ENCODE measurements around the gene RMI2. TPM values are rescaled to one million over a fixed set of nuclear protein-coding genes. Genes with fewer than 3 reads are reported as not detected.
A peak's percentile ranks its signal among the peaks of the same experiment; 100 is the strongest.

RMI2 gene
- polyA plus RNA-seq, 1 donor from 2014 or later: 13.8 TPM

GRCh38 chr16:11318817-11319216 is 26.4 kb upstream of the RMI2 start:
- Mint-ChIP-seq H3K4me1 (peaks cover 9 to 16% (median 13%) of the 10 kb centered on the region in 3 donors), H3K27ac (peak overlapping the region in 2 of 3 donors; percentile 58 to 89), H3K36me3 (no peaks in the 10 kb centered on the region), H3K27me3 (peaks cover 1% of the 10 kb centered on the region), H3K9me3 (no peaks in the 10 kb centered on the region), H3K4me3 (peak overlapping the region in 1 of 4 donors; percentile 83)

DNA sequence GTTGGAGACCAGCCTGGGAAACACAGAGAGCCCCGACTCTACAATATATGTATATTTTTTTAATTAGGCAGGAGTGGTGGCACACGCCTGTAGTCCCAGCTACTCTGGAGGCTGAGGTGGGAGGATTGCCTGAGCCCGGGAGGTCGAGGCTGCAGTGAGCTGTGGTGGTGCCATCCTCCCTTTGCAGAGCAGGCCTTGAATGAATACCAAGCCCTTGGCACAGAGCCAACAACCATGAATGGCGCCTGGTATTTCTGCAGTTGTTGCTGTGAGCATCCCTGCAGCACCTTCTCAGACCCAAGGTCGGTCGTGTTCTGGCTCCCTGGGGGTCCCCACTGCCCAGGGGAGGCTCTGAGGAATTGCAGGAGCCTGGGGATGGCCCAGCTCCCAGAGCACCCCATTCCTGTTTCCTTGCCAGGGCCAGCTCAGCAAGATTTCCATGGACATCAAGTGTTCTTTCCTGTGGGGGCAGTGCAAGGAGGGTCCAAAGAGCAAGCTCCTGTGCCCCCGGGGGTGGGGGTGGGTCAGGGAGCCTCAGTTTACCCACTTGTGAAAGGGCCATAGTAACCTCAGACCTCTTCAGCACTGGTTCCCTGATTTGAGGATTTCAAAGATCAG is 25.6 kb upstream of the RMI2 start:
- peak overlapping the region in 1 of 3 donors; percentile 58 for H3K27ac Mint-ChIP-seq
- no peaks in the 10 kb centered on the region for H3K36me3 Mint-ChIP-seq
- H3K4me3 Mint-ChIP-seq: no peak overlapping the region
- H3K4me1 Mint-ChIP-seq: peaks cover 7 to 14% (median 12%) of the 10 kb centered on the region in 3 donors
- no peaks in the 10 kb centered on the region for H3K9me3 Mint-ChIP-seq
- peaks cover 1% of the 10 kb centered on the region for H3K27me3 Mint-ChIP-seq

GRCh38 chr16:11320170-11320569 is 25.1 kb upstream of the RMI2 start:
- Mint-ChIP-seq H3K9me3 (no peaks in the 10 kb centered on the region), H3K4me1 (peaks cover 9 to 17% (median 15%) of the 10 kb centered on the region in 3 donors), H3K27ac (no peak overlapping the region)

GRCh38 chr16:11321662-11322061 is 23.6 kb upstream of the RMI2 start:
- Mint-ChIP-seq H3K4me3 (no peak overlapping the region), H3K4me1 (peaks cover 18 to 27% (median 20%) of the 10 kb centered on the region in 3 donors)

More at GRCh38 chr16:11320170-11320569, 25.1 kb upstream of the RMI2 start:
- Mint-ChIP-seq H3K4me3 (no peak overlapping the region), H3K36me3 (no peaks in the 10 kb centered on the region), H3K27me3 (peaks cover 1% of the 10 kb centered on the region)

GRCh38 chr16:11322823-11323222 is 22.4 kb upstream of the RMI2 start:
- H3K4me3 Mint-ChIP-seq: peak overlapping the region in 1 of 4 donors; percentile 28
- H3K27ac Mint-ChIP-seq: peak overlapping the region in 2 of 3 donors; percentile 8 to 71
- H3K27me3 Mint-ChIP-seq: peaks cover 2% of the 10 kb centered on the region
- peaks cover 29 to 31% (median 29%) of the 10 kb centered on the region in 3 donors for H3K4me1 Mint-ChIP-seq
- H3K9me3 Mint-ChIP-seq: peaks cover 0 to 1% (median 0%) of the 10 kb centered on the region in 3 donors
- peaks cover 4% of the 10 kb centered on the region for H3K36me3 Mint-ChIP-seq

More at GRCh38 chr16:11321662-11322061, 23.6 kb upstream of the RMI2 start:
- H3K36me3 Mint-ChIP-seq: no peaks in the 10 kb centered on the region
- no peaks in the 10 kb centered on the region for H3K9me3 Mint-ChIP-seq
- H3K27me3 Mint-ChIP-seq: peaks cover 3% of the 10 kb centered on the region
- H3K27ac Mint-ChIP-seq: no peak overlapping the region

- Mint-ChIP-seq H3K27ac (peak overlapping the region in 1 of 3 donors; percentile 86), H3K4me3 (no peak overlapping the region), H3K9me3 (peaks cover 0 to 1% (median 0%) of the 10 kb centered on the region in 3 donors), H3K4me1 (peaks cover 35 to 39% (median 37%) of the 10 kb centered on the region in 3 donors), H3K36me3 (peaks cover 4% of the 10 kb centered on the region), H3K27me3 (peaks cover 2% of the 10 kb centered on the region)
Observed at GRCh38 chr16:11323551-11324336, 21.5 kb upstream of the RMI2 start.

DNA sequence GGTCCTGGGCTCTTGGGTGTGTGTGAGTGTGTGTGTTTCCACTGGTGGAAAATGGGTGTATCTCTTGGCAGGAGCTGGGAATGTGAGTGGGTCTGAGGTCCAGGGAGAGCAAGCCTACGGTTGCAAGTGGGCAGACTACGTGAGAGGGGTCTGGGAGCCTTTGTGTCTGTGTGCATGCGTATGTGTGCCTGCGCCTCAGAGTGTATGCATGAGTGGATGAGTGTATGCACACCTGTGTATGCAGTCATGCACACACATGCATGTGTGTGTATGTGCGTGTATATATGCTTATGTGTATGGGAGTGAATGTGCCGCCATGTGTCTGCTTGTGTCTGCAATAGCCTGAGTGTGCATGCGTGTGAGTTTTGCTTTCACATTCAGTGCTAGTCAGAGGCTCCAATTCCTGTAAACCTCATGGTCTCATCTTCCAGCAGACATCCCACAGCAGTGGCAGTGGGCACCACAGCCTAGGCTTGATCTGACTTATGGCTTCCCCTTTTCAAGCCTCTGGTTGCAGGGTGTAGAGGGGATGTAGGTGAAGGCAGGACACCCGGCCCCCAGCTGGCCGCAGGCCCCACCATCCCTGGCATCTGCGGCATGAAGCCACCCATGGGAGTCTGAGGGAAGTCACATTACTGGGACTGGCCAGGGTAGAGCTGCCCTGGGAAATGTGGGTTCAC is 19.7 kb upstream of the RMI2 start:
- Mint-ChIP-seq H3K27ac (peak overlapping the region in 2 of 3 donors; percentile 84 to 85), H3K4me1 (peaks cover 42 to 48% (median 45%) of the 10 kb centered on the region in 3 donors), H3K9me3 (peaks cover 0 to 1% (median 0%) of the 10 kb centered on the region in 3 donors), H3K4me3 (peak overlapping the region in 3 of 4 donors; percentile 25 to 71 (median 45)), H3K36me3 (peaks cover 4% of the 10 kb centered on the region), H3K27me3 (peaks cover 2% of the 10 kb centered on the region)

DNA sequence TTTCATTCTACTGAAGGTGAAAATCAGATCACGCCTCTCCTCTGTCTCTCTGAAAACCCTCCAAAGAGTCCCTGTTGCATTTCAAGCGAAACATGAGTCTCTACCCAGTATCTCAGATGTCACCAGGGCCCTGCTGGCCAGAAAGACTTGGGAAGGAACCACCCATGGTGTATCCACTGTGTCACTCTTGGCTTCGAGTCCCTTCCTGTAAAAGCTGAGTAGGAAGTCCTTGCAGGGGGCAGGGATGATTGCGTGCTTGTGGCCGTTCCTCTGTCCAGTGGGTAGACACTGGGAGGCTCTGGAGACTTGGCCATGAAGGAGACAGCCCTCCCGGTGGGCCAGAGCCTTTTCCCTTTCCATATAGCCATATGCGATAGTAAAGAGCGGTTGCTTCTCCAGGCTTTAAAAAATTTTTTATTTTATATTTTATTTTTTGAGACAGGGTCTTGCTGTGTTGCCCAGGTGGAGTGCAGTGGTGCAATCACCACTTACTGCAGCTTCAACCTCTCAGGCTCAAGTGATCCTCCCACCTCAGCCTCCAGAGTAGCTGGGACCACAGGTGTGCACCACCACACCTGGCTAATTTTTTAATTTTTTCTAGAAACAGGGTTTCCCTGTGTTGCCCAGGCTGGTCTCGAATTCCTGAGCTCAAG is 19.0 kb upstream of the RMI2 start:
- Mint-ChIP-seq H3K4me3 (peak overlapping the region in 3 of 4 donors; percentile 25 to 71 (median 45)), H3K27me3 (peaks cover 2% of the 10 kb centered on the region), H3K9me3 (peaks cover 0 to 1% (median 0%) of the 10 kb centered on the region in 3 donors), H3K36me3 (peaks cover 4% of the 10 kb centered on the region), H3K27ac (peak overlapping the region in 2 of 3 donors; percentile 84 to 85), H3K4me1 (peaks cover 42 to 51% (median 51%) of the 10 kb centered on the region in 3 donors)

GRCh38 chr16:11326737-11327276 is 18.5 kb upstream of the RMI2 start:
- peak overlapping the region; percentile 70 to 92 (median 79) for H3K4me3 Mint-ChIP-seq
- peaks cover 2% of the 10 kb centered on the region for H3K27me3 Mint-ChIP-seq
- peak overlapping the region; percentile 85 to 99 (median 97) for H3K27ac Mint-ChIP-seq
- peaks cover 42 to 51% (median 51%) of the 10 kb centered on the region in 3 donors for H3K4me1 Mint-ChIP-seq
- H3K36me3 Mint-ChIP-seq: peaks cover 4% of the 10 kb centered on the region
- peaks cover 0 to 1% (median 0%) of the 10 kb centered on the region in 3 donors for H3K9me3 Mint-ChIP-seq

DNA sequence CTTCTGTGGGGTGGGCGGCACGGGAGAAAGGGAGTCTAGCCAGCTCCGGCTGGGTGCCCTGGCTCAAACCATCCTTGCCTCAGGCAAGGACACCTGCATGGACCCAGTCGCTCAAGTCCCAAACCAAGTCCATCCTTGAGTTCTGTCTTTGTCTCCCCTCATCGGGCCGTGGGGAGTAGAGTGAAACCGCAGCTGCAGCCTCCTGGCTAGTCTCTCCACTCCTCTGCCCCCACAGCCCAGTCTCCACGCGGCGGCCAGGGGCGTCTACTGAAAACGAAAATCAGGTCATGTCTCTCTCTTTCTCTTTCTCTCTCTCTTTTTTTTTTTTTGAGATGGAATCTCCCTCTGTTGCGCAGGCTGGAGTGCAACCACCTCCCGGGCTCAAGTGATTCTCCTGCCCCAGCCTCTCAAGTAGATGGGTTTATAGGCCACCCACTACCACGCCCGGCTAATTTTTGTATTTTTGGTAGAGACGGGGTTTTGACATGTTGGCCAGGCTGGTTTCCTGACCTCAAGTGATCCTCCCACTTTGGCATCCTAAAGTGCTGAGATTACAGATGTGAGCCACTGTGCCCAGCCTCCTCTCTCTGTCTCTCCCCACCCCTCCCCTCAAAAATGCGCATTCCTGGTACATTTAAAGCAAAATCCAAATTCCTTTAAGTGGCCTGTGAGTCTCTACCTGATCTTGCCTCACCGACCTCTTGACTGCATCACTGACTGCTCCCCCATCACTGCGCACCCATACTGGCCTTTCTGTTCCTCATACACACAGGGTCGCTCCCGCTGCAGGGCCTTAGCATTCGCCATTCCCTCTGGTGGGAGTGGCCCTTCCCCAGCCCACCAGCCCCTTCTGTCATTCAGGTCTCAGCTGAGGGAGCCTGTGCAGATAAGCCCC is 17.7 kb upstream of the RMI2 start:
- H3K9me3 Mint-ChIP-seq: peaks cover 0 to 1% (median 0%) of the 10 kb centered on the region in 3 donors
- peaks cover 2% of the 10 kb centered on the region for H3K27me3 Mint-ChIP-seq
- H3K4me3 Mint-ChIP-seq: peak overlapping the region; percentile 70 to 92 (median 79)
- H3K27ac Mint-ChIP-seq: peak overlapping the region; percentile 85 to 99 (median 97)
- peaks cover 42 to 51% (median 50%) of the 10 kb centered on the region in 3 donors for H3K4me1 Mint-ChIP-seq
- H3K36me3 Mint-ChIP-seq: peaks cover 4% of the 10 kb centered on the region

DNA sequence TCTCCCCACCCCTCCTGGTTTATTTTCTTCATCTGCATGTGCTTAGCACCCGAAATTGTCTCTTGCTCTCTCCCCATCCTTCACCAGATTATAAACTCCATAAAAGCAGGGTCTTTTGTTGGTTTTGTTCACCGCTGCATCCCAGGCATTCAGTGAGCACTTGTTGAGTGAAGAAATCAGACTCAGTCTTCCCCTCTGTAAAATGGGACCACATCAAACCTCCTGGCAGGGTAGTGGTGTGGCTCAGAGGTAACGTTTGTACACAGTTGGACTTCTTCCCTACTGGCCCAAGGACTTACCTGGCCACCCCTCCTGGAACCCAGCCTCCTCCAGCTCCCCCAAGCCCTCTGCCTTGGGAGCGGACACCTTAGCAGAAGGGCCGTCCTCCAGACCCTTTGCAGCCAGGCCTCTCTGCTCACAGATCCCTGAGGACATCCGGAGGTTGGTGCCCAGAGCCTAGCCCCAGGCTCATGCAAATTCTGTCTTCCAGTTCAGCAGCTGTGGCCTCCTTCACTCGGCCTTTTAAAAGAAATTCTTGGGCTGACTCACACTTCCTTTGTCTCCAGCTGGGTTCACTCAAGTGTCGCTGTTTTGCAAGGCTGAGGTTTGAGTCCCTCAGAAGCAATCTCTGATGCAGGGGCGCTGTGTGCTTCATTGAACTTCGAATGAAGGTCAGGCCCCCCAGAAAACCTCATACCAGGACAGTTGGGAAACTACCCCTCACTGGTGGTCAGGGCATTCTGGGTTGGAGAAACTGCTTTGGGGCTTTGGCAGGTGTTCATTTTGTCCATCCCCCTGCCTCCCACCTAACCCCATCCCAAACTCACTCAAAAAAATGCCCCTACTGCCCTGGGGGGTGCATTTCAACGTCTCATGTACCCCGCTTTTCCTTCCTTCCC is 16.8 kb upstream of the RMI2 start:
- H3K4me3 Mint-ChIP-seq: peak overlapping the region; percentile 70 to 92 (median 79)
- peak overlapping the region; percentile 85 to 99 (median 97) for H3K27ac Mint-ChIP-seq
- peaks cover 0 to 1% (median 0%) of the 10 kb centered on the region in 3 donors for H3K9me3 Mint-ChIP-seq
- H3K4me1 Mint-ChIP-seq: peaks cover 42 to 52% (median 51%) of the 10 kb centered on the region in 3 donors
- peaks cover 3% of the 10 kb centered on the region for H3K27me3 Mint-ChIP-seq
- peaks cover 4% of the 10 kb centered on the region for H3K36me3 Mint-ChIP-seq

GRCh38 chr16:11329071-11329491 is 16.2 kb upstream of the RMI2 start:
- H3K4me1 Mint-ChIP-seq: peaks cover 42 to 52% (median 51%) of the 10 kb centered on the region in 3 donors
- peaks cover 0 to 1% (median 0%) of the 10 kb centered on the region in 3 donors for H3K9me3 Mint-ChIP-seq
- H3K27me3 Mint-ChIP-seq: peaks cover 3% of the 10 kb centered on the region
- peak overlapping the region; percentile 70 to 92 (median 79) for H3K4me3 Mint-ChIP-seq
- H3K27ac Mint-ChIP-seq: peak overlapping the region; percentile 85 to 99 (median 97)
- peaks cover 4% of the 10 kb centered on the region for H3K36me3 Mint-ChIP-seq
